MM.1S (cell line): Measurements from ENCODE around the gene SPEG.

Experiments used
- EZH2 ChIP-seq: fragments of 300-600 bp; sonication (generic); optimal IDR thresholded peaks from 2 replicates; pipeline ENCODE3; 2017; ENCODE audit warnings: low read depth, mild to moderate bottlenecking, antibody characterized with exemption, low read length, mixed read lengths
- EZH2phosphoT487 ChIP-seq: fragments of 300-600 bp; sonication (generic); IDR thresholded peaks from 2 replicates; pipeline ENCODE4 v1.6.1; 2018; ENCODE audit warnings: antibody characterized with exemption, low read length

DNA sequence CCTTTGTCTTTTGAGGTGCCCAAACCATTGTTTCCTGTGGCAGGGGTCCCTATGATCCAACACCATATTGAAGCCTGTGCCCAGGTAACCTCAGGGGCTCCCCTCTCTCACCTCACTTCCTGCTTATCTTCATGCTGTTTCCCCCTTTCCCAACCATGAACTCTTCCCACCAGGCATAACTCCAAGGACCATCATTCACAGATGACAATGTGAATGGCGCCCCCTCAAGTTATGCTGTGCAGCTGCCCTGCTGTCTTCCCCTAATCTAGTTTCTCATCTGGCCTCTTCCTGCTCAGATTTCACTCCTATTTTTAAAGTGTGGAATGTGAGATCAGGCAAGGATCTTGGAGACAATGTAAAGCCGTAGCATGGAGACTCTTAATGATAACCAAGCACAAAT is 65.5 kb downstream of the SPEG start:
- TF ChIP-seq EZH2phosphoT487 (no peak), EZH2 (no peak)
